GM04503 (cell line): ENCODE measurements around the gene MYCT1.

Source experiments
- DNase-seq: peaks from one replicate; pipeline ENCODE4 v3.0.0-alpha.2; 2012; ENCODE audit warnings: low read depth

Gene MYCT1

DNA sequence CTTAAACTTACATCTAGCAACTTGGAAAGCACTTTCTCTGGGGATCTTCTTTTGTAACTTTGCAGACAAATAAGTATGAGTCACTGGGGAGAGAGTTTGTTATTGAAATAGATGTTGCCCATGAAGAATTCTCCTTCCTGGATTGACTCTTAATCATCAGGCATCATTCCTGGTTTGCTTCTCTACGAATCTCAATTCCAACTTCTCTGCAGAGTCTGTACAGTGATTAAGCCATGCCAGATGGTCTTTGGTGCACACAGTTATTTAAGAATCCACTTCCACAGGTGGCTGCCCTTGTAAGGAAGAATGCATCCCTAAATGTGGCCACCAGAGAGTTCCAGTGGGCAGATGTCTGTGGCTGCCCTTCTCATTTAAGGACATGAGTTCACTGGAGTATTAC, 25.7 kb downstream of the MYCT1 start:
- peak; percentile 12 for DNase-seq

DNA sequence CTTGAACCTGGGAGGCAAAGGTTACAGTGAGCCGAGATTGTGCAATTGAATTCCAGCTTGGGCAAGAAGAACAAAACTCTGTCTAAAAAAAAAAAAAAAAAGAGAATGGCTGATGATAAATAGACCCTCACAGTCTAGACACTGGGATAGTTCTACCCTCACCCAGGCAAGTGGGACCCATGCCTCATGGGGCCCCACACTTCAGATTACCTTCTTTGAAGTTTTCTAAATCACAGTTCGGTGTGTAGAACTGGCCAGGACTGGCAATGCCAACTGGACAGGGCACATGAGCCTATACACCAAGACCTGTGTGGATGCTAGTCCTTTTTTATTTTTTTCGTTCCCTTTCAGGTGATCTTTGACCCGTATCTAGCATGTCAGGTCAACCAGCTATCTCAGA, 28.6 kb downstream of the MYCT1 start:
- no peak for DNase-seq

DNA sequence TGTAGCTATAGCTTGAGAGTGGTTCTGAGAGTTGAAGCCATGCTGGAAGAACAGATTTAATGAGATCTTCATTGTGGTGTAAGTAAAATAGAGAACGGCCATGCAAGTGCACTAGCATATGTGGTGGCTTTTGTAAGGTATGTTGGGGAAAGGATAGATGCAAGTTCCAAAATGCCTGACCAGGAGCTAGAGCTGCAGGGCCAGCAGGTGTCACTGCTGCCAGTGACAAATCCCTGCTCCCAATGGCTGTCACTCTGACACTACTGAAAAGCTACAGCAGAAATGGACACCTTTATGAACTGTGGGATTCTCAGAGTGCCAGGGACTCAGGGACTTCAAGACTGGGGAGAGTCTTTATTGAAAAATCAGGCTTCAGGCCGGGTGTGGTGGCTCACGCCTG, 29.8 kb downstream of the MYCT1 start:
- DNase-seq, result no peak

GRCh38 chr6:152734630-152735029, 36.9 kb downstream of the MYCT1 start:
- DNase-seq, result no peak

DNA sequence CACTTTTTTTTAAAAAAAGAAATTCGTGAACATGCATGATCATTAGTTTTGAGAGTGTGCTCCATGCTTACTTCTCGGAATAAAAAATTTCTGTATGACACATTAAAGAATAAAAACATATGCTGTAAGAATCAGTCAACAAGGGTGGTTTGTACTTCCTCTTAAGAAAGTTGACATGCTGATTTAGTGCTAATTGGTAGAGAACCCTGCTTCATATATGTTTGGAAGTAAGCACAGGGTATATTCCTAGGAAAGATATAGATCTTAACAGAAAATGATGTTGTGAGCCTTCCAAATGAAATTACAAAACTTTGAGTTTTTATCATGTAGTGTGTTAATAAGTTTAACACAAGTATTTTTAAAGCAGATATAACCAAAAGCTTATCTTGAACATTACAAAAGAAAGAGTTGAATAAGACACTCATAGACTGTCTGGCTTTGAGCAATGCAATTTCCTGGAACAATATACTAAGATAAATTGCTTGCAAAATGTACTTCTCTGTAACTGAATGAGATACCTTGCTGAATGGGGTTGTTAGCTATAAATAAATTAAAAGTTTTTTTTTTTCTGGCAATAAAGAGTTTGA, 39.1 kb downstream of the MYCT1 start:
- DNase-seq, result no peak

GRCh38 chr6:152745509-152746171, 47.9 kb downstream of the MYCT1 start:
- no peak for DNase-seq

DNA sequence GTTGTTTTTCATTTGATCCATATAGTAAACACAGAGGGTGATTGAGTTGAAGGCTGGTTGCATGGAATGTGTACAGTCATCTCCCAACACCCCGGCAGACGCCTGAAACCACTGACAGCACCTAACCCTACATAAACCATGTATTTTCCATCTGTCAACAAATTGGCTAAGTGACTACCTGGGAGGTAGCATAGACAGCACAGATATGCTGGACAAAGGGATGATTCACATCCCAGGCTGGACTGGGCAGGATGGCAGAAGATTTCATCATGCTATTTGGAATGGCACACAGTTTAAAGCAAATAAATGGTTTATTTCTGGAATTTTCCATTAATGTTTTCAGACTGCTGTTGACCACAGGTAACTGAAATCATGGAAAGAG, 48.5 kb downstream of the MYCT1 start:
- DNase-seq, result no peak

DNA sequence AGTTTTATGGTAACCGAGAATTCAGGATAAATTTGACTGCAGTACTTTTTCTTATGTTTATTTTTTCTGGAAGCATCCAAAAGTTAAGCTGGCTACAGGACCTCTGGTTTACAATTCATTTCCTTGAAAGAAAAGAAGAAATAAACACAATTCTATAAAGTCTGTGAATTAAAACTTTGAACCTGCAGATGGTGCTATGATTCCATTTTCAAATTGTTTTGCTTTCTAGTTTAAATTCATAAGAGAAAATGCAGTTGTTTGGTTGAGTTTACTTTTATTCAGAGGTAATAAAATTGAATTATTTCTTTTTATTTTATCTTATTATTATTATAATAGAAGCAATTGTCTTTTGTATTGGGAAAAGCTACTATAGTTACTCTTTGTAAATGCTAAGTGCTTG, 51.1 kb downstream of the MYCT1 start:
- no peak for DNase-seq

- DNase-seq, result no peak
Observed at GRCh38 chr6:152749336-152749735, 51.6 kb downstream of the MYCT1 start.

DNA sequence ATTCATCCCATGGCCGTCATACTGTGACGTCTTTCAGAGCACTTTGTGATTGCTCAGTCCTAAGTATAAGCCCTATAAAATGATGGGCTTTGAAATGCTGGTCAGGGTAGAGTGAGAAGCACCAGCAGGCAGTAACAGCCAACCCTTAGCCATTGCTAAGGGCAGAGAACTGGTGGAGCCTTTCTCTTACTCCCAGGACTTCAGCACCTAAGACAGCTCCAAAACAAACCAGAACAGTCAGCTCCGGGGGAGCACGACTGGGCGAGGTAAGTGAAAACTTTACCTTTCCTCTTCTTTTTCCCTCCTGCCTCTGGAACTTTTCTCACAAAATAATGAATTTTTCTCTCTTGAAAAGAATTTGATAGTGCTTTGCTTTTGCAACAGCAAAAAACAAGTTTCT, 53.0 kb downstream of the MYCT1 start, which contains the start of gene VIP:
Gene VIP (plus strand): TSS at position 104 of the 400 bp plus-strand sequence. CDS start 1,381 bp downstream, outside the sequence.
- no peak for DNase-seq

DNA sequence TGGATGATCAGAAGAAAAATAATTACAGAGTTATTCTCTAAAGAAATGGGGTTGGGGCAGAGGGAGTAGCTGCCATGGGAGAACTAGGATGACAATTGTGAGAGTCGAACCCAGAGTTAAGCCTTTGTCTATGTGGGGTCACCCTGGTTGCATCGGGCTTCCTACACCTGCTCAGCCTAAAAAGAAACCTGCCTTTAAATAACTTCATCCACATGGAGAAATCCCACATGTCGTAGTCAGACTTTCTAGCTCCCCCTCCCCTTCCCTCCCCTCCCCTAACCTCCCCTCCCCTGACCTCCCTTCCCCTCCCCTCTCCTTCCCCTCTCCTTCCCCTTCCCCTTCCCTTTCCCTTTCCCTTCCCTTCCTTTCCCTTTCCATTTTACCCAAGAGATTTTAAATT, 67.6 kb downstream of the MYCT1 start:
- DNase-seq, result no peak

GRCh38 chr6:152769159-152769558, 71.5 kb downstream of the MYCT1 start:
- no peak for DNase-seq

GRCh38 chr6:152769993-152770392, 72.3 kb downstream of the MYCT1 start:
- DNase-seq, result no peak

DNA sequence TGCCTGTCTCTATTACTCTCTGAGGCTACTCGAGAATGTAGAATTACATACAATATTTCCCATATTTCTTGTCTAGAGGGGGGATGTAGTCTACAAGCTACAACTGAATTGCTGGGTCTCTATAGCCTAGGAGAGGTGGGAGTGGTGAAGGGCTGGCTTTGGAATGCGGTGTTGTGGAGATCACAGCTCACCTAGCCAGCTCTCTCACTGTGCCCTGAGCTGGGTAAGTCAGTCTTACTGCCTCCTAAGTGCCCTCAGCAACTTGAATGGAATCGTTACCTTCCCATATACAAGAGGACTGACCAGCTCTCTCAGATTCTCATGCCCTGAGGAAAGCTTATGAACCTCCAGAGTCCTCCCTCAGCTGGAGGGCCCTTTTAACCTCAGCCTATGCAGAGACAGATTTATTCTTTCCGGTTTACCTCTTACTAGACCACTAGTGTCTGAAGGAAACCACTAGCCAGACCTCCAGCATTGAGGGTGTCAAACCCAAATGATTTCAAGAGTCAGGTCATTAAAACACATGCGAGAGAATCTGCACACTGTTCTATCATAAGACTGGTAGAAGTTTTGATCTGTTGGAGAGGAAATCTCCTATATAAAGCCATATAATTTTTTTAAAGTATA, 73.5 kb downstream of the MYCT1 start:
- no peak for DNase-seq
